OCI-LY3 (cell line): Measurements from ENCODE around the gene S100A7A.

ENCODE experiments used
- H2AFZ ChIP-seq: fragments of 200-600, 300-600 bp; shearing (Covaris generic); 2 replicates; pipeline ENCODE4 v1.6.0; 2014; ENCODE audit warnings: antibody characterized with exemption, low read depth, low read length
- H3K27ac ChIP-seq: fragments of 200-600, 300-600 bp; sonication (generic); 2 replicates; pipeline ENCODE4 v1.5.1; 2014; ENCODE audit warnings: mild to moderate bottlenecking, low read length, moderate library complexity, mixed read lengths
- H3K27me3 ChIP-seq: fragments of 200-600, 300-600 bp; sonication (generic); 2 replicates; pipeline ENCODE4 v1.6.1; 2014; ENCODE audit warnings: low read depth, low read length, mixed read lengths
- H3K36me3 ChIP-seq: fragments of 200-600, 300-600 bp; sonication (generic); replicated peaks from 2 replicates; pipeline ENCODE3; 2014; ENCODE audit warnings: low read depth, low read length, mixed read lengths
- H3K4me1 ChIP-seq: fragments of 300-600, 200-600 bp; sonication (generic); 2 replicates; pipeline ENCODE4 v1.6.1; 2014; ENCODE audit warnings: low read length, mixed read lengths
- H3K4me2 ChIP-seq: fragments of 200-600, 300-600 bp; sonication (generic); 2 replicates; pipeline ENCODE4 v1.6.1; 2014; ENCODE audit warnings: low read length, mixed read lengths
- H3K4me3 ChIP-seq: fragments of 300-600, 200-600 bp; sonication (generic); 2 replicates; pipeline ENCODE4 v1.5.1; 2014; ENCODE audit warnings: antibody characterized with exemption, mild to moderate bottlenecking, low read length, moderate library complexity
- H3K79me2 ChIP-seq: fragments of 300-600, 200-600 bp; shearing (Covaris generic); 2 replicates; pipeline ENCODE4 v1.6.1; 2014; ENCODE audit warnings: mild to moderate bottlenecking, low read length, mixed read lengths
- H3K9ac ChIP-seq: fragments of 300-600, 200-600 bp; shearing (Covaris generic); 2 replicates; pipeline ENCODE4 v1.6.0; 2014; ENCODE audit warnings: mild to moderate bottlenecking, low read length, moderate library complexity
- H3K9me3 ChIP-seq: fragments of 200-600, 300-600 bp; shearing (Covaris generic); 2 replicates; pipeline ENCODE4 v1.6.1; 2014; ENCODE audit warnings: low read length, mixed read lengths; ENCODE audit not compliant: insufficient read depth
- H4K20me1 ChIP-seq: fragments of 200-600, 300-600 bp; sonication (generic); 2 replicates; pipeline ENCODE4 v1.6.1; 2016; ENCODE audit warnings: low read length, mixed read lengths; ENCODE audit not compliant: insufficient read depth
- EZH2phosphoT487 ChIP-seq: fragments of 200-600 bp; shearing (Covaris generic); IDR thresholded peaks from 2 replicates; pipeline ENCODE4 v1.6.1; 2018; ENCODE audit warnings: antibody characterized with exemption, mixed run types, low read depth
- TF ChIP-seq, protein P1 (sequence below): fragments of 200-600, 300-600 bp; sonication (generic); IDR thresholded peaks from 2 replicates; pipeline ENCODE4 v1.5.1; 2014; ENCODE audit warnings: antibody characterized with exemption, low read length, low read depth

The S100A7A gene

DNA sequence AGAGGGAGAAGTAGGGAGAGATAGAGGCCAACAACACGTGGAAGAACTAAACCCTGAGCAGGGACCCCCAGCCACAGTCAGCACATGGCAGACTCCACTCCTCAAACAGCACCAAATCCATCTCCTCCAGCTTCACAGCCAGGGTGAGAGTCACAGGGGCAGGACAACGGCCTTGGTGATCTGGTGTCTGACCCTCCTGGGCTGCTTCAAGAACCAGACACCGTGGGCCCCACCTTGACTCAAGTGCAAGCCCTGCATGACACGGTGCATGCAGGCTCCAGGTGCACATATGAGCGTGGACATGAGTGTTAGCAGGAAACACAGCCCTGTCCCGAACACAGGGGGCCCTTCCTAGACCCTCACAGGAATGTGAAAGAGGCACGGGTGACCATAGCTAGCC, 22.3 kb downstream of the S100A7A start:
- H2AFZ ChIP-seq = no peak overlapping the region
- no peaks in the 10 kb centered on the region for H3K79me2 ChIP-seq
- H3K9me3 ChIP-seq = no peaks in the 10 kb centered on the region
- H3K4me2 ChIP-seq = no peak overlapping the region
- TF ChIP-seq EZH2phosphoT487 = no peak
- TF ChIP-seq, protein P1, sequence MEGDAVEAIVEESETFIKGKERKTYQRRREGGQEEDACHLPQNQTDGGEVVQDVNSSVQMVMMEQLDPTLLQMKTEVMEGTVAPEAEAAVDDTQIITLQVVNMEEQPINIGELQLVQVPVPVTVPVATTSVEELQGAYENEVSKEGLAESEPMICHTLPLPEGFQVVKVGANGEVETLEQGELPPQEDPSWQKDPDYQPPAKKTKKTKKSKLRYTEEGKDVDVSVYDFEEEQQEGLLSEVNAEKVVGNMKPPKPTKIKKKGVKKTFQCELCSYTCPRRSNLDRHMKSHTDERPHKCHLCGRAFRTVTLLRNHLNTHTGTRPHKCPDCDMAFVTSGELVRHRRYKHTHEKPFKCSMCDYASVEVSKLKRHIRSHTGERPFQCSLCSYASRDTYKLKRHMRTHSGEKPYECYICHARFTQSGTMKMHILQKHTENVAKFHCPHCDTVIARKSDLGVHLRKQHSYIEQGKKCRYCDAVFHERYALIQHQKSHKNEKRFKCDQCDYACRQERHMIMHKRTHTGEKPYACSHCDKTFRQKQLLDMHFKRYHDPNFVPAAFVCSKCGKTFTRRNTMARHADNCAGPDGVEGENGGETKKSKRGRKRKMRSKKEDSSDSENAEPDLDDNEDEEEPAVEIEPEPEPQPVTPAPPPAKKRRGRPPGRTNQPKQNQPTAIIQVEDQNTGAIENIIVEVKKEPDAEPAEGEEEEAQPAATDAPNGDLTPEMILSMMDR = no peak
- H3K4me1 ChIP-seq = no peaks in the 10 kb centered on the region
- no peak overlapping the region for H3K4me3 ChIP-seq
- no peaks in the 10 kb centered on the region for H4K20me1 ChIP-seq
- H3K36me3 ChIP-seq = no peaks in the 10 kb centered on the region
- peaks cover 61% of the 10 kb centered on the region for H3K27me3 ChIP-seq
- H3K27ac ChIP-seq = no peak overlapping the region
- H3K9ac ChIP-seq = no peak overlapping the region

DNA sequence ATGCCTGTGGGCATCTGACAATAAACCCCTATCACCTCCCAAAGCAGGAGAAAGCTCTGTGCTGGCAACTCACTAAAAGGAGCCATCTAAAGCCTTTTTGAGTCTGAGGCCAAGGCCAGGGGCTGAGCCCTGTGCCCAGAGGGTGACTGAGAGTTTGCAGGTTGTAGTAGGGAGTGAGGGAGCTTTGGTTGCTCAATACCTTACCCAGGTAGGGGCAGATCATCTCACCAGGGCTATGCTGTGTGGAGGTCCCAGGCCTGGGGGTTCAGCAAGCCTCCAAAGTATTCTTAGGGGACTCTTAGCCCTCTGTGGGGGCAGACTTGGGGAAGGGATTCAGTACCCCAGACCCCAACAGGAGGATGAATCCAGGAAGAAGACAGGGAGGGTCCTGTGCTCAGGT, 23.0 kb downstream of the S100A7A start:
- no peaks in the 10 kb centered on the region for H3K9me3 ChIP-seq
- no peaks in the 10 kb centered on the region for H3K4me1 ChIP-seq
- H3K4me2 ChIP-seq = no peak overlapping the region
- H2AFZ ChIP-seq = no peak overlapping the region
- H3K4me3 ChIP-seq = no peak overlapping the region
- H3K9ac ChIP-seq = no peak overlapping the region
- H3K36me3 ChIP-seq = no peaks in the 10 kb centered on the region
- TF ChIP-seq, protein P1 = no peak
- no peak for TF ChIP-seq EZH2phosphoT487
- H3K27me3 ChIP-seq = peaks cover 59% of the 10 kb centered on the region
- no peak overlapping the region for H3K27ac ChIP-seq
- no peaks in the 10 kb centered on the region for H4K20me1 ChIP-seq
- no peaks in the 10 kb centered on the region for H3K79me2 ChIP-seq

DNA sequence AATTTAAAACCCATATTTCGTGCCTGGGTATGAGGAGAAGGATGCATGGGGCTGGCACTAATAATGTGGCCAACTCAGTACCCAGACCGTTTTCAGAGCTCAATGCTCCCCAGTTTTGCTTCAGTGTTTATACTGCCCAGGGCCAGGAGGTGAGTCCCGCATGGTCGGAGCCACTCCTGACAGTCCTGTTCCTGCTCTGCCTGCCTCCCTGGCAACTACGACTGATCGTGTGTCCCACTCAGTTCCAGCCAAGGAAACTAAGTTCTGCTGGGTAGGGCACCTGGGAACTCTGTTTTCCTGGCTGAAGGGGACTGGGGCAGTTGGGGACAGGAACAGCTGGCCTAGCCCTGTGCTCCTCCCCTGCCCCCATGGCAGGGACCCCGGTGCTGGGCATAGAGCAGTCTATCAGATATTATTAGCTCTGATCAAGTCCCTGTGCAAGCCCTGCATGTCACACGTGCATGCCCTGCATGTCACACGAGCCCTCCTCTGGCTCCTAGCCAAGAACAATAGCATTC, 25.0 kb downstream of the S100A7A start:
- Histone ChIP-seq H3K4me3 (no peak overlapping the region), H4K20me1 (0 out of 2 replicates have a peak, but pooled peaks cover 1% of the 10 kb centered on the region), H3K9me3 (no peaks in the 10 kb centered on the region), H3K36me3 (no peaks in the 10 kb centered on the region), H3K9ac (no peak overlapping the region), H3K4me2 (no peak overlapping the region), H3K79me2 (no peaks in the 10 kb centered on the region), H3K27me3 (peaks cover 63% of the 10 kb centered on the region), H2AFZ (no peak overlapping the region), H3K4me1 (no peaks in the 10 kb centered on the region), H3K27ac (no peak overlapping the region)
- TF ChIP-seq, protein P1 = no peak
- no peak for TF ChIP-seq EZH2phosphoT487

DNA sequence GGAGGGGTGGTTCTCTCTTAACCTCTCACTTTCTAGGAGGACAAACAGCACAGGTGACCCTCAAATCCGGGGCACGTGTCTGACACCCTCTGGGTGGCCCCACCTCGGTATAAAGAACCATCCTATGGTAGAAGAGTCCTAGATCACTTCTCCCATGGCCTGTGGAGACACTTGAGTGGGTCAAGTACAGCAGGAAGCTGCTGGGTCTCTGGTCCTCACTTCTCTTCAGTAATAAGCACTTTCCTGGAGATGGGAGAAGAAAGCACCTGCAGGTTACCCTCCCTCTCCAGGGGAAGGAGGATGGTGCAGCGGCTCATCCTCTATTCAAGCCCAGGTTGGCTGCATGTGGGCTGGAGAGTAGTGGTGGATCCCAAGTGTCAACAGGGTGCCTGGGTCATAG, 27.2 kb downstream of the S100A7A start:
- TF ChIP-seq EZH2phosphoT487 = no peak
- TF ChIP-seq, protein P1 = no peak
- Histone ChIP-seq H3K27me3 (peaks cover 54% of the 10 kb centered on the region), H3K27ac (no peak overlapping the region)

More for the DNA sequence above, 27.2 kb downstream of the S100A7A start:
- Histone ChIP-seq H4K20me1 (0 out of 2 replicates have a peak, but pooled peaks cover 2% of the 10 kb centered on the region), H3K4me1 (no peaks in the 10 kb centered on the region), H3K4me2 (no peak overlapping the region), H3K9ac (no peak overlapping the region), H2AFZ (no peak overlapping the region), H3K9me3 (no peaks in the 10 kb centered on the region), H3K79me2 (no peaks in the 10 kb centered on the region), H3K36me3 (no peaks in the 10 kb centered on the region), H3K4me3 (no peak overlapping the region)
